Esophagus (tissue), 2 donors: ENCODE results near the gene GRAMD2B. TPM values are rescaled to one million over a fixed set of nuclear protein-coding genes. Genes with fewer than 3 reads are reported as not detected.
A peak's percentile ranks its signal among the peaks of the same experiment; 100 is the strongest.
"Not testable (repeated sequence)": the region's sequence is repeated elsewhere in the genome, so short reads cannot be mapped to it uniquely, and the experiment has no call there.

Experiments
- H3K27ac ChIP-seq, 2 donors: one replicate each; pipeline ENCODE4 v1.5.1; 2013; ENCODE audit warnings: low read depth in 2 of 2, mild to moderate bottlenecking in 2 of 2, inconsistent platforms in 1 of 2, low read length in 1 of 2, moderate library complexity in 1 of 2
- H3K27me3 ChIP-seq, 2 donors: one replicate each; pipeline ENCODE4 v1.6.1; 2013; ENCODE audit warnings: low read length in 2 of 2, control low read depth in 1 of 2, mild to moderate bottlenecking in 1 of 2; ENCODE audit not compliant: insufficient read depth in 2 of 2, control insufficient read depth in 1 of 2
- H3K36me3 ChIP-seq, 2 donors: one replicate each; pipeline ENCODE4 v1.6.1; 2013; ENCODE audit warnings: low read length in 1 of 2; ENCODE audit not compliant: control insufficient read depth in 2 of 2, insufficient read depth in 2 of 2
- H3K4me1 ChIP-seq, 2 donors: one replicate each; pipeline ENCODE4 v1.6.1; 2013; ENCODE audit warnings: low read length in 1 of 2; ENCODE audit not compliant: control insufficient read depth in 2 of 2, insufficient read depth in 2 of 2
- H3K4me3 ChIP-seq, 2 donors: one replicate each; pipeline ENCODE4 v1.5.1; 2013; ENCODE audit warnings: low read length in 2 of 2, mild to moderate bottlenecking in 2 of 2, low read depth in 1 of 2, moderate library complexity in 1 of 2
- H3K9me3 ChIP-seq, 2 donors: one replicate each; pipeline ENCODE4 v1.6.1; 2013; ENCODE audit warnings: mild to moderate bottlenecking in 2 of 2, low read depth in 1 of 2, low read length in 1 of 2, moderate library complexity in 1 of 2; ENCODE audit not compliant: control insufficient read depth in 2 of 2, insufficient read depth in 1 of 2
- WGBS, 2 donors: extraction: QIAGEN DNeasy Blood & Tissue Kit; methylation state at CpG; one replicate each; pipeline ENCODE4 v1.1.7; 2013; 5-methylcytosine and 5-hydroxymethylcytosine counted together
- polyA plus RNA-seq, 2 donors: library from polyadenylated mRNA; stranded (reverse); fragments of 200-250 nt; gene quantifications; one replicate each; pipeline ENCODE4 v1.2.3, GENCODE V29; 2013
- donor health status: healthy with polysubstance abuse.
- donor health status: Bipolar disorder and iron deficiency.

The GRAMD2B gene
- polyA plus RNA-seq, 2 donors: 6.0 to 10.9 TPM

DNA sequence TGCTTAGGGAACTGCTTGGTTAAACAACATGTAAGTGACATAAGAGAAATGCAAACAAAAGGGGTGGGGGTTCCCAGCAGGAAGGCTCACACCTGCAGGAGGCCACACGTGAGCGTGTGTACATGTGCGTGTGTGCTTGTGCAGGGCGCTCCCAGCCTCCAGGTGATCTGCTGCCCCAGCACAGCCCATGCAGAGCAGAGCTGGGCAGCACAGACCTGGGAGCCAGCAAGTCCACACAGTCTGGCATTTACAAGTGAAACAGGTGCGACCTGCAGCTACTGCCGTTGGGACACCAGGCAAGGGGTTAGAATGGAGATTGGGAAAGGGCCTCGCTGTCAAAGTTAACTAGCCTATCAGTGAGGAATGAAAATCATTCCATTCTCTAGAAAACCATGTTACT is 41.8 kb downstream of the GRAMD2B start:
- no peaks in the 10 kb centered on the region for H3K36me3 ChIP-seq
- H3K4me3 ChIP-seq: no peak overlapping the region
- H3K27ac ChIP-seq: no peak overlapping the region
- 46 to 55% methylated on average over 7 of the region's 7 CpGs for WGBS, 2 donors
- peaks cover 0 to 4% of the 10 kb centered on the region in 2 donors for H3K4me1 ChIP-seq
- H3K9me3 ChIP-seq: no peaks in the 10 kb centered on the region
- no peaks in the 10 kb centered on the region for H3K27me3 ChIP-seq

DNA sequence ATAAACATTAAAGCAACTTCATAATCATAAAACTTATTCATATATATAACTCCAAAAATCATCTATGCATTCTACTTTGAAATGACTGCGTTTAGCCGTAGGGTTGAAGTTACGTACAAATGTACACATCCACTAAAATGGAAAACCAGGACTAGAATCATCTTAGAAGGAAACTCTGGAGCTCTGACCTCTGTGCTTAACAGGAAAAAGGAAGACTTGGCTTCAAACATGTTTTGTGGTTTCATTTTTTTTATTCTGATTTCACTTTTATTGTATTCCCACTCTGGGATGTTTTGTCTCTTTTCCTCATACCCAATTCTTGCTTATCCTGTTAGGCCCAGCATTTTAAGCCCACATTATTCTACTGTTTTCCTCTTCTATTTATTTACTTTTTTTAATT is 44.9 kb downstream of the GRAMD2B start:
- Histone ChIP-seq H3K4me3 (no peak overlapping the region), H3K9me3 (no peaks in the 10 kb centered on the region), H3K4me1 (peaks cover 0 to 2% of the 10 kb centered on the region in 2 donors), H3K36me3 (peaks cover 3 to 7% of the 10 kb centered on the region in 2 donors), H3K27ac (no peak overlapping the region), H3K27me3 (no peaks in the 10 kb centered on the region)
- 84 to 86% methylated on average over 3 of the region's 3 CpGs for WGBS, 2 donors

DNA sequence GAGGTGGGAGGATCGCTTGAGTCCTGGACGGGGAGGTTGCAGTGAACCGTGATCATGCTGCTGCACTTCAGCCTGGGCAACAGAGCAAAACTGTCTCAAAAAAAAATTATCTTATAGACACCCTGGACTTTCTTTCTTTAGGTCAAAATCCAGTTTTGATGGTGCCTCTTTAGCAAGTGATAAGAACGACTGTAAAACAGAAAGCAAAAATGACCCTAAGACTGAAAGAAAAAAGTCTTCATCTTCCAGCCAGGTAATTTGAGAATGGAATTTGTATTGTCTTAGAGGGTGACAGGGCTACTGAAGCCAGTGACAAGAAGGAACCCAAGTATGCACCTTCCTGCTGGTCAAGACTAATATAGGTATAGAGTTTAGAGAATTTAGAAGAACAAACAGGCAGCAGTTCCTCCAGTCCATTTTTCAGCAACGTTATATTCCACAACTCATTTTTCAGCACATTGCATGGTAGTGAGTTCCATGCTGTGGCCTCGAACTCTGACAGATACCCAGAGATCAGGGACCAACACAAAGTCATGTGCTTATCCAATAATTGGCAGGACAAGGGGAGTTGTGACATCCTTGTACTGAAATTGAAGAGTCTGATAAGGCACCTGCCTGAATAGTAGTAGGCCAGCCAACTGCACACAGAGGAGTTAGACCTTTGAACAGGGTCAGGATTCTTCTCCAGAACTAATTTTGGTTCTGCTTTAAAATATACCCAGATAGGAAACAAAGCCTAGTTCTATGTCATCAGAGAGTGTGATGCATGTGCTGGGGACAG is 46.5 kb downstream of the GRAMD2B start:
- H3K27me3 ChIP-seq: no peaks in the 10 kb centered on the region
- H3K27ac ChIP-seq: no peak overlapping the region
- 85 to 92% methylated on average over 6 of the region's 6 CpGs for WGBS, 2 donors
- no peak overlapping the region for H3K4me3 ChIP-seq
- H3K36me3 ChIP-seq: peaks cover 3 to 13% of the 10 kb centered on the region in 2 donors
- H3K4me1 ChIP-seq: peaks cover 0 to 2% of the 10 kb centered on the region in 2 donors
- no peaks in the 10 kb centered on the region for H3K9me3 ChIP-seq

DNA sequence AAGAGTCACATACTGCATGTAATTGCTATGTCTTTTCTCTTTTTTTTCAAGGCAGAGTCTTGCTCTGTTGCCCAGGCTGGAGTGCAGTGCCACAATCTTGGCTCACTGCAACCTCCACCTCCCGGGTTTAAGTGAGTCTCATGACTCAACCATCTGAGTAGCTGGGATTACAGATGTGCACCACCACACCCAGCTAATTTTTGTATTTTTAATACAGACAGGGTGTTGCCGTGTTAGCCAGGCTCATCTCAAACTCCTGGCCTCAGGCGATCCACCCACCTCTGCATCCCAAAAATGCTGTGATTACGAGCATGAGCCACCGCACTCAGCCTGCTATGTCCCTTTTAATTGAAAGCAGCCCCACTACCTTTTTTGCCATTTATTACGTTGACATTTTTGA is 47.3 kb downstream of the GRAMD2B start:
- 52 to 68% methylated on average over 6 of the region's 6 CpGs for WGBS, 2 donors
- H3K9me3 ChIP-seq, H3K4me3 ChIP-seq, H3K4me1 ChIP-seq, H3K27ac ChIP-seq, H3K27me3 ChIP-seq: not testable (repeated sequence)
- peaks cover 3 to 13% of the 10 kb centered on the region in 2 donors for H3K36me3 ChIP-seq

DNA sequence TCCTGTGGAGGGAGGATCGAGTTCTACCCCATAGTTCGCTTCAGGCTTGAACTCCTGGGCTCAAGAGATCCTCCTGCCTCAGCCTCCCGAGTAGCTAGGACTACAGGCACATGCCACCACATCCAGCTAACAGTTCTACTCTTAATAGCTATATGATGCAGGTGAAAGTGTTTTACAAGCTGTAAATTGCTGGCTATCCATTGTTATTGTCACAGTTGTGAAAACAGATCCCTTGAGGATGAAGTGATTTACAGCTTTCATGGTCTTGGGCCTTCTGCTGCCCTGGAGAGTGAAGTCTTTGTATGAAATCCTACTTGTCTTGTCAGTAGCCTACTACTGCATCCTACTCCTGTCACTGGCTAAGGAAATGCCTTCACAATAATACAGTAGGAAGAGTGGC is 48.0 kb downstream of the GRAMD2B start:
- H3K36me3 ChIP-seq: peaks cover 3 to 13% of the 10 kb centered on the region in 2 donors
- no peak overlapping the region for H3K4me3 ChIP-seq
- no peak overlapping the region for H3K27ac ChIP-seq
- H3K9me3 ChIP-seq: no peaks in the 10 kb centered on the region
- 71 to 80% methylated on average over 3 of the region's 3 CpGs for WGBS, 2 donors
- H3K27me3 ChIP-seq: no peaks in the 10 kb centered on the region
- no peaks in the 10 kb centered on the region for H3K4me1 ChIP-seq

DNA sequence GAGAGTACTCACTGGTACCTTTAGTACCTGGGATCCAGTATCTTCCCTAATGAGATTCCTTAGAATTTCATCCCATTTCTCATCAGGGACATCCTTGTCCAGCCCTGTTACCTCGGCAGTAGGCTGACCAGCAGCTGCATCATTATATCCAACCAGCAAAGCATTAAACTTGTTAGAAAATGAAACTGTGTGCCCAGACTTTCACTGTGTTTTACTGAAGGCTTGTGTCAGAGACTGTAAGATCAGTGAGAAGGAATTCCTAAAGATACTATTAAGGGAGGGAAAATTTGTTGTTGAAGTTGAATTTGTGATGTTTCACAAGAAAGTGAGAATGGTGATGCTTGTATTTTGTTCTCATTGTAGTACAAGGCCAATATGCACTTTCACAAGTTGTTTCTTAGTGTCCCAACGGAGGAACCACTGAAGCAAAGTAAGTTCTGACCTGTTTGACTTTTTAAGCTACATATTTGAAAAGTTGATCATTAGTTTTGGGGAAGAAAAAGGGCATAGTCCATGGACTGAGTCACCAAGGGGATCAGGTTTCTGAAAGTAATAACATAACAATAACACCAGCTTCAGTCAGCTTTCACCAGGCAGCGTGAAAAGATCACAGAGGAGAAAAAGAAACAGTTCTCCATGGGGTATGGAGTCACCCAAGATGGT is 48.8 kb downstream of the GRAMD2B start:
- Histone ChIP-seq H3K36me3 (peaks cover 3 to 13% of the 10 kb centered on the region in 2 donors), H3K27ac (no peak overlapping the region)

DNA sequence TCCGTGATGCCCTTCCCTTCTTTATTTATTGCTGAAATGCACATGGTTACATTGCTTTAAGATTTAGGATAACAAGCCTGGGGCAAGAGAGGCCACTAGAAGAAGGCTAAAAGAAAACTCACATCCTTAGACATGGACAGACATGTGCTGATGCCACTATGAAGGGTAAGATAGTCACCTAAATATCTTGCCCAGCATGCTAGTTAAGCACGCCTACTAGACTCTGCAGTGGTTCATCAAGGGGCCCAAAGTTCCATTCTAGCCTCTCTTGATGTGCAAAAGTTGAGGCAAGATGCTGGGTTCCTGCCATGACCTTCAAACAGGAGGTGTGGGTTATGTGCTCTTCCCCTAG is 49.3 kb downstream of the GRAMD2B start:
- Histone ChIP-seq H3K36me3 (peaks cover 3 to 13% of the 10 kb centered on the region in 2 donors), H3K4me1 (no peaks in the 10 kb centered on the region), H3K27me3 (no peaks in the 10 kb centered on the region), H3K27ac (no peak overlapping the region), H3K4me3 (no peak overlapping the region), H3K9me3 (no peaks in the 10 kb centered on the region)
- 86 to 93% methylated on average over 2 of the region's 2 CpGs for WGBS, 2 donors

More for the DNA sequence above, 48.8 kb downstream of the GRAMD2B start:
- 67 to 73% methylated on average over 3 of the region's 3 CpGs for WGBS, 2 donors
- no peaks in the 10 kb centered on the region for H3K4me1 ChIP-seq
- no peaks in the 10 kb centered on the region for H3K27me3 ChIP-seq
- H3K9me3 ChIP-seq: no peaks in the 10 kb centered on the region
- no peak overlapping the region for H3K4me3 ChIP-seq

DNA sequence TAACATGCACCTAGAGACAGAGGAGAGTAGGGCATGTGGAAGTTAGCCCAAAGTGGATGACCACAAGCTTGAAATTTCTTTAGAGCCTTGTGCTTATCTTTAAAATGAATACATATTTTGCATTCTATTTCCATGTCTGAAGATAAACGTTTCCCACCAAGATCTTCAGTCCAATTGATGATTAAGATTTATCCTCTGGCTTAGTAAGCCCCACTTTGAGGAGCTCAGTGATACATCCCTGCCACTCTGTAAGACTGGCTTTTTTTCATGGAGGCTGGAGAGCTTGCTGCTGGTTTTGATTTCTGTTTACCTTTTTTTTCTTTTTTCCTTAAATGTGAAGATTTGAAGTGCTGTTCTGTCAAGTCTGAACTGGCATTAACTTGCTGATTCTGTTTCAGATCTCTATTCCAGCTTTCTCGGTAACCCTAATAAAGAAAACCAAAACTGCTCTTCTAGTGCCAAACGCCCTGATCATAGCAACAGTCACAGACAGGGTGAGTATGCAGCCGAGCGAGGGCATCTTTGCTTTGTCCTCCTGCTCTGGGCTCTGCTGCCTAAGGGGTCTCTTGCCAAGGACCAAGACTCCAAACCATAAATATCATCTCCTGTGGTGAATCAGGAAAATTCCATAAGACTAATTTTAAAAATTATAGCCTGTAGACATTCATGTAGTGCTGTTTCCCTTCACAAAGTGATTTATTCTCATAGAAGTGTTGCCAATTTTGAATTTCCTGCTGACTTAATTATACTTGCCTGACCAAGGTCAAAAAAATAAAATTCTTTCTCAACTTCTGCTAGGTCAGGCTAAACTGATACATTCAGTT is 54.3 kb downstream of the GRAMD2B start:
- H3K4me1 ChIP-seq: no peaks in the 10 kb centered on the region
- no peak overlapping the region for H3K4me3 ChIP-seq
- 25 to 58% methylated on average over 5 of the region's 5 CpGs for WGBS, 2 donors
- H3K27ac ChIP-seq: peak overlapping the region; percentile 65
- no peaks in the 10 kb centered on the region for H3K27me3 ChIP-seq
- peaks cover 2 to 9% of the 10 kb centered on the region in 2 donors for H3K36me3 ChIP-seq
- H3K9me3 ChIP-seq: no peaks in the 10 kb centered on the region

DNA sequence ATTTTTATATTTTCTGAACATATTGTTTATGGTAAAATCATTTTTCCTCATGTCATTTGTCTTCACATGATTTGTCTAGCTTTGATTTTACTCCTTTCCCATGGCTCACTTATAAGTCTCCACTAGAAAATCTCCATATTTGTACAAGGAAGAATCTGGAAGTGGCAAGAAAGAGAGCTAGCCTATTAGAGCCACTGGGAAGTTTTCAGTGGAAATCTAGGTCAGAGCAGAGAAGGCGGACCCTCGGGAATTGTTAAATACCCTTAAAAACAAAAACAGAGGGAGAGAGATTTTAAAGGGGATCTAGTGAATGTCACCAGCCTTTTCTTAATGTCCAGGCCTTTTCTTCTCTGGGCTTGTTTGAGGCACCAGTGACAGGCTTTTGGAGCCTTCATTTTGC is 56.6 kb downstream of the GRAMD2B start:
- no peaks in the 10 kb centered on the region for H3K36me3 ChIP-seq
- H3K4me1 ChIP-seq: no peaks in the 10 kb centered on the region
- no peaks in the 10 kb centered on the region for H3K27me3 ChIP-seq
- no peak overlapping the region for H3K27ac ChIP-seq
- 77 to 86% methylated on average over 2 of the region's 2 CpGs for WGBS, 2 donors
- H3K9me3 ChIP-seq: no peaks in the 10 kb centered on the region
- H3K4me3 ChIP-seq: no peak overlapping the region
